ENCODE data around the gene CUZD1.
"Not testable (repeated sequence)": the region's sequence is repeated elsewhere in the genome, so short reads cannot be mapped to it uniquely, and the experiment has no call there.

Gene CUZD1

DNA sequence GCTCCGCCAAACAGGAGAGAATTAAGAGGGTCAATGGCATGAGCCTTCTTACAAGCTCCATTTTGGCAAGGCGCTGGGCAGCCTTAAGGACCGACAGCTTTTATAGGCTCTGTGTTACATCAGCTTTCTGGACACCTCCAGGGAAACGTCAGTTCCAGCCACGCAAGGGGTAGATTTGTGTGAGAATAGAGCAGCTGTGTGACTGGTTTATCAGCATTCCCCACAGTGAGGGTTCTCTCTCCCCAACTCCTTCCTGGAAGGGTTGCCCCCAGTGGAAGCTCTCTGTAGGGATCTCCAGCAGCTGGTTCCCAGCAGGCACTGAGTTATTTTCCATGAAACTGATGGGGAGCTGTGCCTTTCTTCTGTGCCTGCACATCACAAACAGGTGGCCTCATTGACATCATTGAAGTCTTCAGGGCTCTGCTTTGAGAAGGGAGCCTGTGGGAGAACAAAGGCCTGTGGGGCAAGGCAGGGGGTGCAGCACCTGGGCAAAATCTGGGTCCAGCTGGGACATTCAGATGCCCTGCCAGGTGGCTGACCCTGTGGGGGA is at the start of gene CUZD1:
Gene CUZD1 (minus strand): TSS at position 75 of the 550 bp plus-strand sequence. CDS start 14 bp downstream, at position 61.
- Histone ChIP-seq H3K9me3 (ENCODE audit: control insufficient read depth, low read length) (no peaks in the 10 kb centered on the region), H3K4me1 (ENCODE audit: control insufficient read depth, insufficient read depth, low read length) (no peaks in the 10 kb centered on the region), H3K27me3 (ENCODE audit: control insufficient read depth, insufficient read depth, low read length) (no peaks in the 10 kb centered on the region), H3K9ac (ENCODE audit: low read length) (no peak within 1 kb of the TSS), H3K36me3 (ENCODE audit: control insufficient read depth, insufficient read depth, low read length) (no peaks in the 10 kb centered on the region), H3K4me3 (ENCODE audit: low read length) (no peak within 1 kb of the TSS)

DNA sequence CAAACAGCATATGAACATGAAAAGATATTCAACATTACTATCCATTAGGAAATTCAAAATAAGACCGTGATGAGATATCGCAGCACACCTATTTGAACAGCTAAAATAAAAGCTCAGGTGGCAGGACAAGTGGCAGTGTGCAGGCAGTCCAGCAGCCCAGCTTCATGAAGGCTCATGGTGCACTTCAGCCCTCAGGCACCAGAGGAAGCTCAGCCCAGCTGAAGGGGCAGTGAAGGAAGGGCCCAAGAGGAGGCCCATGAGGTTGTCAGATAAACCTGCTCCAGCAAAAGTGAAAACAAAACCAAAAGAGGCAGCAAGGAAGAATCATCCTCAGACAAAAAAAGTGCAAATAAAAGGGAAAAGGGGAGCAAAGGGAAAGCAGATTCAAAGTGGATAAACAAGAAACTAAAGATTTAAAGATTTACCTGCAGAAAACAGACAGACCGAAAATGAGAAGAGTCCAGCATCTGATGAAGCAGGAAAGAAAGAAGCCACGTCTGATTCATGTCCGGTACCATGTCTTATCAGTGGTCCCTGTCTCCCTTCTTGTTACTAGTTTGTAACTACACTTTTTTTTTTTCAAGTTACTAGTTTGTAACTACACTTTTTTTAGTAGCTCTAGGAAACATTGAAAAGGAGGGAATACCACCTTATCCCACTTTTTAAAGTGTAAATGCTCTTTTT is 48.7 kb upstream of the CUZD1 start:
- Histone ChIP-seq H3K4me1 (ENCODE audit: control insufficient read depth, insufficient read depth, low read length) (no peaks in the 10 kb centered on the region), H3K27me3 (ENCODE audit: control insufficient read depth, insufficient read depth, low read length) (no peaks in the 10 kb centered on the region)

GRCh38 chr10:122884166-122884565 is 38.5 kb upstream of the CUZD1 start:
- Histone ChIP-seq H3K4me1 (ENCODE audit: control insufficient read depth, insufficient read depth, low read length) (peaks cover 5% of the 10 kb centered on the region), H3K36me3 (ENCODE audit: control insufficient read depth, insufficient read depth, low read length) (no peaks in the 10 kb centered on the region), H3K9ac (ENCODE audit: low read length) (no peak overlapping the region), H3K27me3 (ENCODE audit: control insufficient read depth, insufficient read depth, low read length) (no peaks in the 10 kb centered on the region), H3K4me3 (ENCODE audit: low read length) (no peak overlapping the region), H3K9me3 (ENCODE audit: control insufficient read depth, low read length) (no peaks in the 10 kb centered on the region)

More for the DNA sequence above, 48.7 kb upstream of the CUZD1 start:
- Histone ChIP-seq H3K4me3 (ENCODE audit: low read length) (no peak overlapping the region), H3K36me3 (ENCODE audit: control insufficient read depth, insufficient read depth, low read length) (no peaks in the 10 kb centered on the region), H3K9me3 (ENCODE audit: control insufficient read depth, low read length) (no peaks in the 10 kb centered on the region), H3K9ac (ENCODE audit: low read length) (no peak overlapping the region)

DNA sequence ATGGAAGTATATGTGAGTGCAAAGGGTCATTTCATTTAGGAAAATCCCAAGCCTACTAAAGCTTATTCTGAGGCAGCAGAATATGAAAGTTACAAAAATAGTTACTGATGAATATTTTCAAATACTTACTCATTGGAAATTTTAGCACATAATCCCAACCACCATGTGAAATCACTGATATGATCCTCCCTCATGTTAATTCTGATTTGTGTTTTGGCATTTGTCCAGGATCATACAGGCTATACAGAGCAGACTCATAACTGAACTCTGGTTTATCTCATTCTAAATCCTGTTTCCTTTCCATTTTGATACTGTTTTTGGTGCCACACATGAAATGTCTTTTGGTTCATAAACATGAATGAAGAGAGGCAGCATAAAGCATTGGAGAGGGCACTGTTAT is 37.1 kb upstream of the CUZD1 start:
- H3K36me3 ChIP-seq (ENCODE audit: control insufficient read depth, insufficient read depth, low read length), result no peaks in the 10 kb centered on the region
- H3K27me3 ChIP-seq (ENCODE audit: control insufficient read depth, insufficient read depth, low read length), result no peaks in the 10 kb centered on the region
- no peaks in the 10 kb centered on the region for H3K9me3 ChIP-seq (ENCODE audit: control insufficient read depth, low read length)
- H3K4me1 ChIP-seq (ENCODE audit: control insufficient read depth, insufficient read depth, low read length), result peaks cover 5% of the 10 kb centered on the region
- H3K4me3 ChIP-seq (ENCODE audit: low read length), result no peak overlapping the region
- H3K9ac ChIP-seq (ENCODE audit: low read length), result no peak overlapping the region

GRCh38 chr10:122879339-122880273 is 33.9 kb upstream of the CUZD1 start, which contains the start of gene FAM24B:
TSS of gene FAM24B (minus strand) at chr10:122879581. CDS start at chr10:122850515, 29,066 bp downstream.
- no peaks in the 10 kb centered on the region for H3K9me3 ChIP-seq (ENCODE audit: control insufficient read depth, low read length)
- peak within 1 kb of the TSS; percentile 54 for H3K9ac ChIP-seq (ENCODE audit: low read length)
- H3K36me3 ChIP-seq (ENCODE audit: control insufficient read depth, insufficient read depth, low read length), result no peaks in the 10 kb centered on the region
- peaks cover 15% of the 10 kb centered on the region for H3K4me1 ChIP-seq (ENCODE audit: control insufficient read depth, insufficient read depth, low read length)
- peak within 1 kb of the TSS; percentile 81 for H3K4me3 ChIP-seq (ENCODE audit: low read length)
- H3K27me3 ChIP-seq (ENCODE audit: control insufficient read depth, insufficient read depth, low read length), result no peaks in the 10 kb centered on the region

- peak overlapping the region; percentile 81 for H3K4me3 ChIP-seq (ENCODE audit: low read length)
- H3K27me3 ChIP-seq (ENCODE audit: control insufficient read depth, insufficient read depth, low read length), result no peaks in the 10 kb centered on the region
Observed at GRCh38 chr10:122878799-122879338, 33.2 kb upstream of the CUZD1 start.

DNA sequence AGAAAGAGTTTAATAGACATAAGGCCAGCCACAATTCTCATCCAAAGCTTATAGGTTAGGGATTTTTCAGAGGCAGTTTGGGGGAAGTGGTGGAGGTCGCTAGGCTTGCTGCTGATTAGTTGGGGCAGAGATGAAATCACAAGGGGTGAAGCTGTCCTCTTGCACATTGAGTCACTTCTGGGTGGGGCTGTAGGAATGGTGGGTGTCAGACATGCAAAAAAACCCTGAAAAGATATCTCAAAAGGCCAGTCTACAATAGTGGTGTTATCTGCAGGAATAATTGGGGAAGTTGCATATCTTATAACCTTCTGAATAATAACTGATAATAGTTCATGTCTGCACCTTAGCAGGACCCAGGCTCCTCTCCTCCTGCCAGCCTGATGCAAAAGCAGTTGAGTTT is 31.6 kb upstream of the CUZD1 start:
- Histone ChIP-seq H3K9ac (ENCODE audit: low read length) (no peak overlapping the region), H3K4me1 (ENCODE audit: control insufficient read depth, insufficient read depth, low read length) (peaks cover 15% of the 10 kb centered on the region), H3K9me3 (ENCODE audit: control insufficient read depth, low read length) (no peaks in the 10 kb centered on the region), H3K27me3 (ENCODE audit: control insufficient read depth, insufficient read depth, low read length) (no peaks in the 10 kb centered on the region), H3K4me3 (ENCODE audit: low read length) (no peak overlapping the region), H3K36me3 (ENCODE audit: control insufficient read depth, insufficient read depth, low read length) (no peaks in the 10 kb centered on the region)

More at GRCh38 chr10:122878799-122879338, 33.2 kb upstream of the CUZD1 start:
- Histone ChIP-seq H3K36me3 (ENCODE audit: control insufficient read depth, insufficient read depth, low read length) (no peaks in the 10 kb centered on the region), H3K4me1 (ENCODE audit: control insufficient read depth, insufficient read depth, low read length) (peaks cover 15% of the 10 kb centered on the region), H3K9ac (ENCODE audit: low read length) (peak overlapping the region; percentile 54), H3K9me3 (ENCODE audit: control insufficient read depth, low read length) (no peaks in the 10 kb centered on the region)

GRCh38 chr10:122876467-122876855 is 30.8 kb upstream of the CUZD1 start:
- Histone ChIP-seq H3K4me3 (ENCODE audit: low read length) (no peak overlapping the region), H3K4me1 (ENCODE audit: control insufficient read depth, insufficient read depth, low read length) (peaks cover 15% of the 10 kb centered on the region), H3K9me3 (ENCODE audit: control insufficient read depth, low read length) (no peaks in the 10 kb centered on the region), H3K36me3 (ENCODE audit: control insufficient read depth, insufficient read depth, low read length) (no peaks in the 10 kb centered on the region), H3K9ac (ENCODE audit: low read length) (no peak overlapping the region), H3K27me3 (ENCODE audit: control insufficient read depth, insufficient read depth, low read length) (no peaks in the 10 kb centered on the region)

DNA sequence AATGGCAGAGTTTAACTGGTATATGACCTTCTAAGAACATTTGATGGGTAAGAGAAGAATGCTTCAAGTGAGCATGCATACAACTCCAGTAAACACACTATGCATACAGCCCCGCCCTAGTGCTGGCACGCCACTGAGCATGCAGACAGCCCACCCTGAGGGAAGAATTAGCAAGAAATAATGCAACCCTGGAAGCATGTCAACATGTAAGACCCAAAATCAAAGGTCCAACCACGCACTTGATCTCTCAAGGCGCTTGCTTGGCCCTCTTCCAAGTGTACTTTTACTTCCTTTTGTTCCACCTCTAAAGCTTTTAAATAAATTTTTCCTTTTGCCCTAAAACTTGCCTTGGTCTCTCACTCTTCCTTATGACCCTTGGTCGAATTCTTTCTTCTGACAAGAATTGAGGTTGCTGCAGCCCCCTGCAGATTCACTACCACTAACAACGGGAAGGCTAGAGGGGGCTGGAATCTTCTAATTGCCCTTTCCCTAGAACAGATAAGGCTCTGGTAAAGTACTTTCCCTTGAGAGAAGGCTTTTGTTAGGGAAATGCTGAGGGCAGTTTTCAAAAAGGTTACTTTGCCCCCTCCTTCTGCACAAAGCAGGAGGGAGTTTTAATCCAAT is 30.3 kb upstream of the CUZD1 start:
- Histone ChIP-seq H3K4me3 (ENCODE audit: low read length) (no peak overlapping the region), H3K9me3 (ENCODE audit: control insufficient read depth, low read length) (no peaks in the 10 kb centered on the region), H3K9ac (ENCODE audit: low read length) (no peak overlapping the region), H3K27me3 (ENCODE audit: control insufficient read depth, insufficient read depth, low read length) (no peaks in the 10 kb centered on the region), H3K36me3 (ENCODE audit: control insufficient read depth, insufficient read depth, low read length) (no peaks in the 10 kb centered on the region), H3K4me1 (ENCODE audit: control insufficient read depth, insufficient read depth, low read length) (peaks cover 15% of the 10 kb centered on the region)

DNA sequence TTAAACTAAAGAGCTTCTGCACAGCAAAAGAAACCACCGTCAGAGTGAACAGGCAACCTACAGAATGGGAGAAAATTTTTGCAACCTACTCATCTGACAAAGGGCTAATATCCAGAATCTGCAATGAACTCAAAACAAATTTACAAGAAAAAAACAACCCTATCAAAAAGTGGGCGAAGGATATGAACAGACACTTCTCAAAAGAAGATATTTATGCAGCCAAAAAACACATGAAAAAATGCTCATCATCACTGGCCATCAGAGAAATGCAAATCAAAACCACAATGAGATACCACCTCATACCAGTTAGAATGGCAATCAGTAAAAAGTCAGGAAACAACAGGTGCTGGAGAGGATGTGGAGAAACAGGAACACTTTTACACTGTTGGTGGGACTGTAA is 26.3 kb upstream of the CUZD1 start:
- H3K36me3 ChIP-seq (ENCODE audit: control insufficient read depth, insufficient read depth, low read length); H3K9ac ChIP-seq (ENCODE audit: low read length); H3K9me3 ChIP-seq (ENCODE audit: control insufficient read depth, low read length); H3K27me3 ChIP-seq (ENCODE audit: control insufficient read depth, insufficient read depth, low read length); H3K4me3 ChIP-seq (ENCODE audit: low read length): not testable (repeated sequence)
- H3K4me1 ChIP-seq (ENCODE audit: control insufficient read depth, insufficient read depth, low read length), result peaks cover 10% of the 10 kb centered on the region

DNA sequence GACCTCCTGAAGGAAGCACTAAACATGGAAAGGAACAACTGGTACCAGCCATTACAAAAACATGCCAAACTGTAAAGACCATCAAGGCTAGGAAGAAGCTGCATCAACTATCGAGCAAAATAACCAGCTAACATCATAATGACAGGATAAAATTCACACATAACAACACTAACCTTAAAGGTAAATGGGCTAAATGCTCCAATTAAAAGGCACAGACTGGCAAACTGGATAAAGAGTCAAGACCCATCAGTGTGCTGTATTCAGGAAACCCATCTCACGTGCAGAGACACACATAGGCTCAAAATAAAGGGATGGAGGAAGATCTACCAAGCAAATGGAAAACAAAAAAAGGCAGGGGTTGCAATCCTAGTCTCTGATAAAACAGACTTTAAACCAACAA is 23.1 kb upstream of the CUZD1 start:
- H3K9me3 ChIP-seq (ENCODE audit: control insufficient read depth, low read length); H3K36me3 ChIP-seq (ENCODE audit: control insufficient read depth, insufficient read depth, low read length); H3K4me1 ChIP-seq (ENCODE audit: control insufficient read depth, insufficient read depth, low read length); H3K9ac ChIP-seq (ENCODE audit: low read length); H3K4me3 ChIP-seq (ENCODE audit: low read length); H3K27me3 ChIP-seq (ENCODE audit: control insufficient read depth, insufficient read depth, low read length): not testable (repeated sequence)
